K562 (cell line): Measurements from ENCODE around the gene TXNRD2. TPM values are rescaled to one million over a fixed set of nuclear protein-coding genes. Genes with fewer than 3 reads are reported as not detected.

Experiments used
- BHLHE40 ChIP-seq: IDR thresholded peaks from 2 replicates; pipeline ENCODE4 v1.6.1; 2011; ENCODE audit warnings: low read length, improper control_type of control experiment
- CAMTA2 ChIP-seq: fragments of 250-450 bp; sonication (Bioruptor Pico); conservative IDR thresholded peaks from 2 replicates; pipeline ENCODE4 v1.5.1; 2022
- ERF ChIP-seq: fragments of 450-650 bp; formaldehyde crosslinking; IDR thresholded peaks from 2 replicates; pipeline ENCODE4 v1.4.0; 2020; ENCODE audit warnings: mild to moderate bottlenecking, mixed read lengths
- ETV1 ChIP-seq: fragments of 450-650 bp; conservative IDR thresholded peaks from 2 replicates; pipeline ENCODE4 v1.6.1; 2016; ENCODE audit warnings: missing genetic modification characterization, control low read depth, low read depth, missing compliant biosample characterization
- FOXK2 ChIP-seq, 2 experiments: fragments of 450-650 bp; IDR thresholded peaks in 1 of 2; conservative IDR thresholded peaks in 1 of 2; 2 replicates each; pipeline ENCODE4 v1.6.1; 2016; ENCODE audit warnings: low read depth in 2 of 2, mild to moderate bottlenecking in 1 of 2
- HDAC6 ChIP-seq: IDR thresholded peaks from 2 replicates; pipeline ENCODE4 v1.6.1; 2012; ENCODE audit warnings: low read depth, mild to moderate bottlenecking, control low read depth, inconsistent platforms, low read length, moderate library complexity
- JUNB ChIP-seq: fragments of 450-650 bp; formaldehyde crosslinking; conservative IDR thresholded peaks from 2 replicates; pipeline ENCODE4 v1.4.0; 2020; ENCODE audit warnings: mild to moderate bottlenecking
- POLR2AphosphoS2 ChIP-seq: IDR thresholded peaks from 2 replicates; pipeline ENCODE4 v1.6.1; 2012; ENCODE audit warnings: low read length, improper control_type of control experiment
- UBTF ChIP-seq, 2 experiments: IDR thresholded peaks; 2 replicates each; pipeline ENCODE4 v1.6.1; 2012; ENCODE audit warnings: improper control_type of control experiment in 2 of 2, low read depth in 2 of 2, low read length in 2 of 2, borderline replicate concordance in 1 of 2
- ZNF165 ChIP-seq: fragments of 250-450 bp; sonication (Bioruptor Pico); IDR thresholded peaks from 2 replicates; pipeline ENCODE4 v1.4.0; 2020; ENCODE audit warnings: borderline replicate concordance
- ZNF75A ChIP-seq: fragments of 450-650 bp; formaldehyde crosslinking; IDR thresholded peaks from 2 replicates; pipeline ENCODE4 v1.4.0; 2020; ENCODE audit warnings: mild to moderate bottlenecking
- polyA plus RNA-seq, 8 experiments: library from polyadenylated mRNA; depleted of rRNA in 4 of 8; stranded (reverse) in 5 of 8; unstranded in 3 of 8; fragments of >200 nt; fragmentation: Nextera tagmentation in 2 of 8; fragmentation: Illumina TruSeq in 1 of 8; extraction: Ambion mirVana in 2 of 8; extraction: Trizol in 1 of 8; gene quantifications; 2 replicates each; pipeline versions ENCODE4 v1.2.1 to v1.2.3, GENCODE V29; 2011 to 2014; ENCODE audit warnings: inconsistent platforms in 1 of 8, missing spikeins in 1 of 8
- total RNA-seq, 7 experiments: library from RNA; depleted of rRNA in 6 of 7; stranded (reverse); fragments of >200 nt in 6 of 7; fragmentation: Illumina TruSeq in 2 of 7; extraction: Trizol in 2 of 7; gene quantifications; 2 replicates each; pipeline versions ENCODE4 v1.2.1 to v1.2.3, GENCODE V29; 2011 to 2021; ENCODE audit warnings: low replicate concordance in 1 of 7

TXNRD2 gene
- total and polyA plus RNA-seq, 9 of the 15 experiments (the other 6 are each of a cell fraction or from before 2014, with no cell fraction given) = 3.3 to 80.2 (median 49.4) TPM

- TF ChIP-seq UBTF (IDR thresholded peaks at IDR 0.05; ENCODE audit: borderline replicate concordance in 1 of 2, low read depth in 2 of 2, low read length in 2 of 2) = no peak
- TF ChIP-seq ZNF75A (CRISPR knock-in tag) = no peak
- peak; percentile 84 for TF ChIP-seq POLR2AphosphoS2
- TF ChIP-seq HDAC6 = peak; percentile 92; the same call in 1 of the 2 replicates
- TF ChIP-seq BHLHE40 = no peak
- 0 out of 2 replicates have a peak, but pooled peaks have one; percentile 2 for TF ChIP-seq CAMTA2 (CRISPR knock-in tag)
- 0 out of 2 replicates have a peak, but pooled peaks have one; percentile 43 for TF ChIP-seq ERF (CRISPR knock-in tag)
- no peak for TF ChIP-seq JUNB (CRISPR knock-in tag)
- no peak for TF ChIP-seq FOXK2 (conservative IDR thresholded peaks at IDR 0.05 in 1 of 2, IDR thresholded peaks at IDR 0.05 in 1 of 2; ENCODE audit: low read depth in 2 of 2)
- TF ChIP-seq ZNF165 (CRISPR knock-in tag) = 0 out of 2 replicates have a peak, but pooled peaks have one; percentile 9
- no peak for TF ChIP-seq ETV1 (tag)
Measured at GRCh38 chr22:19846620-19847344, 94.8 kb downstream of the TXNRD2 start (continued).
